CD1c-positive myeloid dendritic cell (primary cell): ENCODE measurements around the gene PPIE.
"Not testable (repeated sequence)": the region's sequence is repeated elsewhere in the genome, so short reads cannot be mapped to it uniquely, and the experiment has no call there.

Source experiments
- DNase-seq: peaks from one replicate; pipeline ENCODE4 v3.0.0-alpha.2; 2016; ENCODE audit errors: extremely low spot score

PPIE gene

GRCh38 chr1:39777896-39778295 lies 39.2 kb downstream of the PPIE start:
- not testable (repeated sequence) for DNase-seq

- DNase-seq, result not testable (repeated sequence)
Measured at GRCh38 chr1:39778463-39779099, 39.9 kb downstream of the PPIE start.

- no peak for DNase-seq
Measured at GRCh38 chr1:39779137-39779536, 40.5 kb downstream of the PPIE start.

- no peak for DNase-seq
Measured at GRCh38 chr1:39779821-39780220, 41.1 kb downstream of the PPIE start.

GRCh38 chr1:39781349-39781715 lies 42.6 kb downstream of the PPIE start:
- DNase-seq, result no peak

- DNase-seq, result no peak
Measured at GRCh38 chr1:39782103-39782502, 43.4 kb downstream of the PPIE start.

- DNase-seq, result not testable (repeated sequence)
Measured at GRCh38 chr1:39782685-39783084, 44.0 kb downstream of the PPIE start.

GRCh38 chr1:39786303-39787107 lies 47.8 kb downstream of the PPIE start:
- DNase-seq, result not testable (repeated sequence)

GRCh38 chr1:39787108-39787375 lies 48.4 kb downstream of the PPIE start:
- DNase-seq, result not testable (repeated sequence)

GRCh38 chr1:39787468-39787867 lies 48.8 kb downstream of the PPIE start:
- no peak for DNase-seq

- not testable (repeated sequence) for DNase-seq
Measured at GRCh38 chr1:39787964-39788363, 49.3 kb downstream of the PPIE start.

- no peak for DNase-seq
Measured at GRCh38 chr1:39788426-39788757, 49.7 kb downstream of the PPIE start.

- DNase-seq, result peak; percentile 81
Measured at GRCh38 chr1:39788758-39789570, 50.3 kb downstream of the PPIE start, which contains the start of gene BMP8B. BMP8B (minus strand) TSS chr1:39788865; CDS start chr1:39788485, 380 bp downstream.

GRCh38 chr1:39789571-39790110 lies 51.0 kb downstream of the PPIE start:
- no peak for DNase-seq

- no peak for DNase-seq
Measured at GRCh38 chr1:39791838-39792237, 53.2 kb downstream of the PPIE start.

GRCh38 chr1:39795651-39796050 lies 57.0 kb downstream of the PPIE start:
- DNase-seq, result no peak

GRCh38 chr1:39798859-39799769 lies 60.4 kb downstream of the PPIE start:
- peak; percentile 96 for DNase-seq

GRCh38 chr1:39799770-39800470 lies 61.2 kb downstream of the PPIE start:
- peak; percentile 68 for DNase-seq

- DNase-seq, result no peak
Measured at GRCh38 chr1:39800471-39800835, 61.8 kb downstream of the PPIE start.

GRCh38 chr1:39802496-39803260 lies 64.0 kb downstream of the PPIE start:
- DNase-seq, result no peak
